Vagina (tissue), 2 donors: ENCODE results near the gene NUDT12.

Experiments
- POLR2A ChIP-seq, 2 donors: fragments of 450-650 bp; IDR thresholded peaks; one replicate each; pipeline ENCODE4 v1.6.1; 2017; ENCODE audit warnings: antibody characterized with exemption in 2 of 2, mild to moderate bottlenecking in 2 of 2, moderate library complexity in 2 of 2
- TF ChIP-seq, protein P1 (sequence below), 3 experiments: fragments of 450-650 bp in 2 of 3; fragments of 200-600 bp in 1 of 3; sonication (generic) in 1 of 3; IDR thresholded peaks; one replicate each; pipeline ENCODE4 v1.5.1; 2017 to 2019; ENCODE audit warnings: antibody characterized with exemption in 3 of 3, mild to moderate bottlenecking in 2 of 3, moderate library complexity in 2 of 3

- TF ChIP-seq, protein P1, sequence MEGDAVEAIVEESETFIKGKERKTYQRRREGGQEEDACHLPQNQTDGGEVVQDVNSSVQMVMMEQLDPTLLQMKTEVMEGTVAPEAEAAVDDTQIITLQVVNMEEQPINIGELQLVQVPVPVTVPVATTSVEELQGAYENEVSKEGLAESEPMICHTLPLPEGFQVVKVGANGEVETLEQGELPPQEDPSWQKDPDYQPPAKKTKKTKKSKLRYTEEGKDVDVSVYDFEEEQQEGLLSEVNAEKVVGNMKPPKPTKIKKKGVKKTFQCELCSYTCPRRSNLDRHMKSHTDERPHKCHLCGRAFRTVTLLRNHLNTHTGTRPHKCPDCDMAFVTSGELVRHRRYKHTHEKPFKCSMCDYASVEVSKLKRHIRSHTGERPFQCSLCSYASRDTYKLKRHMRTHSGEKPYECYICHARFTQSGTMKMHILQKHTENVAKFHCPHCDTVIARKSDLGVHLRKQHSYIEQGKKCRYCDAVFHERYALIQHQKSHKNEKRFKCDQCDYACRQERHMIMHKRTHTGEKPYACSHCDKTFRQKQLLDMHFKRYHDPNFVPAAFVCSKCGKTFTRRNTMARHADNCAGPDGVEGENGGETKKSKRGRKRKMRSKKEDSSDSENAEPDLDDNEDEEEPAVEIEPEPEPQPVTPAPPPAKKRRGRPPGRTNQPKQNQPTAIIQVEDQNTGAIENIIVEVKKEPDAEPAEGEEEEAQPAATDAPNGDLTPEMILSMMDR (IDR thresholded peaks at IDR 0.05) = no peak
- no peak for TF ChIP-seq POLR2A (IDR thresholded peaks at IDR 0.05)
Observed at GRCh38 chr5:103502662-103503061, 59.9 kb downstream of the NUDT12 start.
